Testis (tissue), 2 donors: ENCODE data around the gene TUBGCP3.
"Not testable (repeated sequence)": the region's sequence is repeated elsewhere in the genome, so short reads cannot be mapped to it uniquely, and the experiment has no call there.

Source experiments
- POLR2A ChIP-seq: fragments of 450-650 bp; IDR thresholded peaks from one replicate; pipeline ENCODE4 v1.6.1; 2017; ENCODE audit warnings: antibody characterized with exemption, mild to moderate bottlenecking, moderate library complexity
- TF ChIP-seq, protein P1 (sequence below), 3 experiments: fragments of 450-650 bp in 2 of 3; fragments of 200-600 bp in 1 of 3; sonication (generic) in 1 of 3; IDR thresholded peaks; one replicate each; pipeline ENCODE4 v1.5.1; 2016 to 2019; ENCODE audit warnings: antibody characterized with exemption in 3 of 3, mild to moderate bottlenecking in 2 of 3, moderate library complexity in 1 of 3

DNA sequence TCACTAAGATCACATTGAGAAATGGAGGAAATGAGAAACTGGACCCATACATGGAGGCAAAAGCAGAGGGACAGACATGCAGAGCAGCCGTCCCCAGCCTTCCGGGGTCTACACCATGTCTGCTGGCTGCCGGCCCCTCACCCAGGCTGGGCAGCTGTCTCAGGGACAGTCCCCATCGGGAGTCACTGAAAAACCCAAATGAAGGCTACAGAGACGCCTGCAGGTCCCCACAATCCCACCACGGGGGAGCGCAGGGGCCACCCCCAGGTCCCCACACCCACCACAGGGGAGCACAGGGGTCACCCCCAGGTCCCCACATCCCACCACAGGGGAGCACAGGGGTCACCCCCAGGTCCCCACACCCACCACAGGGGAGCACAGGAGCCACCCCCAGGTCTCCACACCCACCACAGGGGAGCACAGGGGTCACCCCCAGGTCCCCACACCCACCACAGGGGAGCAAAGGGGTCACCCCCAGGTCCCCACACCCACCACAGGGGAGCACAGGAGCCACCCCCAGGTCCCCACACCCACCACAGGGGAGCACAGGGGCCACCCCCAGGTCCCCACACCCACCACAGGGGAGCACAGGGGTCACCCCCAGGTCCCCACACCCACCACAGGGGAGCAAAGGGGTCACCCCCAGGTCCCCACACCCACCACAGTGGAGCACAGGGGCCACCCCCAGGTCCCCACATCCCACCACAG, 99.5 kb downstream of the TUBGCP3 start:
- TF ChIP-seq POLR2A = not testable (repeated sequence)
- TF ChIP-seq, protein P1, sequence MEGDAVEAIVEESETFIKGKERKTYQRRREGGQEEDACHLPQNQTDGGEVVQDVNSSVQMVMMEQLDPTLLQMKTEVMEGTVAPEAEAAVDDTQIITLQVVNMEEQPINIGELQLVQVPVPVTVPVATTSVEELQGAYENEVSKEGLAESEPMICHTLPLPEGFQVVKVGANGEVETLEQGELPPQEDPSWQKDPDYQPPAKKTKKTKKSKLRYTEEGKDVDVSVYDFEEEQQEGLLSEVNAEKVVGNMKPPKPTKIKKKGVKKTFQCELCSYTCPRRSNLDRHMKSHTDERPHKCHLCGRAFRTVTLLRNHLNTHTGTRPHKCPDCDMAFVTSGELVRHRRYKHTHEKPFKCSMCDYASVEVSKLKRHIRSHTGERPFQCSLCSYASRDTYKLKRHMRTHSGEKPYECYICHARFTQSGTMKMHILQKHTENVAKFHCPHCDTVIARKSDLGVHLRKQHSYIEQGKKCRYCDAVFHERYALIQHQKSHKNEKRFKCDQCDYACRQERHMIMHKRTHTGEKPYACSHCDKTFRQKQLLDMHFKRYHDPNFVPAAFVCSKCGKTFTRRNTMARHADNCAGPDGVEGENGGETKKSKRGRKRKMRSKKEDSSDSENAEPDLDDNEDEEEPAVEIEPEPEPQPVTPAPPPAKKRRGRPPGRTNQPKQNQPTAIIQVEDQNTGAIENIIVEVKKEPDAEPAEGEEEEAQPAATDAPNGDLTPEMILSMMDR (IDR thresholded peaks at IDR 0.05) = not testable (repeated sequence)
